Measurements from ENCODE around the gene RPTOR.

GRCh38 chr17:80998118-80998747, 453.6 kb downstream of the RPTOR start:
- TF ChIP-seq CTCF (IDR thresholded peaks at IDR 0.05; ENCODE audit: poor library complexity, severe bottlenecking), result no peak
- TF ChIP-seq REST (IDR thresholded peaks at IDR 0.05; ENCODE audit: borderline replicate concordance), result no peak
- no peak for TF ChIP-seq TAF1 (IDR thresholded peaks at IDR 0.05; ENCODE audit: low read depth)
- TF ChIP-seq POLR2AphosphoS5 (IDR thresholded peaks at IDR 0.05), result no peak
- no peak for TF ChIP-seq EP300 (conservative IDR thresholded peaks at IDR 0.05; ENCODE audit: poor library complexity, severe bottlenecking)
- no peak for TF ChIP-seq EZH2 (IDR thresholded peaks at IDR 0.05; ENCODE audit: borderline replicate concordance, insufficient read depth, low read length, poor library complexity, severe bottlenecking)
- TF ChIP-seq SMC3 (conservative IDR thresholded peaks at IDR 0.05; ENCODE audit: poor library complexity), result no peak
- no peak for TF ChIP-seq MXI1 (conservative IDR thresholded peaks at IDR 0.05; ENCODE audit: poor library complexity, severe bottlenecking)
- no peak for TF ChIP-seq RAD21 (conservative IDR thresholded peaks at IDR 0.05)
